ENCODE results near the gene CCN5. TPM values are rescaled to one million over a fixed set of nuclear protein-coding genes. Genes with fewer than 3 reads are reported as not detected.

The CCN5 gene
- total and polyA plus RNA-seq, 2 of the 13 experiments (the other 11 are each of a cell fraction or from before 2014, with no cell fraction given) = 0.12 TPM; not detected in 1

DNA sequence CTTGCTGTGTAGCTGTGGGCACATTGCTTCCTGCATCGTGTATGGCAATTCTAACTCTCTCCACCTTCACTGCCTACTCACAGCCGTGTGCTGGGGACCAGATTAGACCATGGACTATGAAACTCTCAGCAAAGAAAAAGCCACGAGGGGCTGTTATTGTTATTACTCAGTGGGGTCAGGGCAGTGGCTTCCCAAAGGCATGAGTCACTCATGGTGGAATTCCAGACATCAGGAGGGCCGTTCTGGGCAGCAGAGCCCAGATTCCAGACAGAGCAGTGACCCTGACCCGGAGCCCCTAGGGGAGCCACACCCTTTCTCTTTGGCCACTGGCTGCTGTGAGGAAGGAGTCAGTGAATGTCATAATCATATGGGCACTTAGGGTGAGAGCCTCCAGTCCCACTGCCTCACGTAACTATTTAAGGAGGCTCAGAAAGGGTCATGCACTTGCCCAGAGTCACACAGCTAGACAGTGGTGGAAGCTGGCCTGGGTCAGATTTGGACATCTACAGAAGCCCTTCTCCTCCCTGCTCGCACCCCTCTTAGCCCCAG, 22.2 kb upstream of the CCN5 start (continued):
- TF ChIP-seq ZNF138 (CRISPR knock-in tag; IDR thresholded peaks at IDR 0.05; ENCODE audit: low read depth) (no peak), TEF (CRISPR knock-in tag; IDR thresholded peaks at IDR 0.05) (no peak), ZNF709 (CRISPR knock-in tag; IDR thresholded peaks at IDR 0.05) (no peak), CBX5 (CRISPR knock-in tag; IDR thresholded peaks at IDR 0.05; ENCODE audit: borderline replicate concordance) (peak; percentile 61; the same call in 1 of the 2 replicates), ZNF430 (CRISPR knock-in tag; IDR thresholded peaks at IDR 0.05) (no peak), THAP11 (CRISPR knock-in tag; IDR thresholded peaks at IDR 0.05) (no peak), THAP7 (CRISPR knock-in tag; IDR thresholded peaks at IDR 0.05) (no peak), MEIS1 (CRISPR knock-in tag; IDR thresholded peaks at IDR 0.05; ENCODE audit: borderline replicate concordance) (no peak), ZNF530 (CRISPR knock-in tag; IDR thresholded peaks at IDR 0.05; ENCODE audit: low read depth) (no peak), MAFK (conservative IDR thresholded peaks at IDR 0.05 in 1 of 2, IDR thresholded peaks at IDR 0.05 in 1 of 2; ENCODE audit: low read length in 2 of 2) (no peak), TRIM22 (IDR thresholded peaks at IDR 0.05) (no peak), SALL2 (CRISPR knock-in tag; IDR thresholded peaks at IDR 0.05) (no peak), FOXJ3 (CRISPR knock-in tag; IDR thresholded peaks at IDR 0.05; ENCODE audit: borderline replicate concordance) (no peak), SATB2 (CRISPR knock-in tag; IDR thresholded peaks at IDR 0.05) (no peak), RXRB (CRISPR knock-in tag; IDR thresholded peaks at IDR 0.05; ENCODE audit: borderline replicate concordance) (peak; percentile 93), RARA (CRISPR knock-in tag; IDR thresholded peaks at IDR 0.05) (peak; percentile 98), ZSCAN20 (CRISPR knock-in tag; IDR thresholded peaks at IDR 0.05; ENCODE audit: borderline replicate concordance) (no peak), SALL1 (CRISPR knock-in tag; IDR thresholded peaks at IDR 0.05) (peak; percentile 93), NR1H2 (CRISPR knock-in tag; IDR thresholded peaks at IDR 0.05; ENCODE audit: borderline replicate concordance, low read depth) (no peak)
- TF ChIP-seq, protein P1, sequence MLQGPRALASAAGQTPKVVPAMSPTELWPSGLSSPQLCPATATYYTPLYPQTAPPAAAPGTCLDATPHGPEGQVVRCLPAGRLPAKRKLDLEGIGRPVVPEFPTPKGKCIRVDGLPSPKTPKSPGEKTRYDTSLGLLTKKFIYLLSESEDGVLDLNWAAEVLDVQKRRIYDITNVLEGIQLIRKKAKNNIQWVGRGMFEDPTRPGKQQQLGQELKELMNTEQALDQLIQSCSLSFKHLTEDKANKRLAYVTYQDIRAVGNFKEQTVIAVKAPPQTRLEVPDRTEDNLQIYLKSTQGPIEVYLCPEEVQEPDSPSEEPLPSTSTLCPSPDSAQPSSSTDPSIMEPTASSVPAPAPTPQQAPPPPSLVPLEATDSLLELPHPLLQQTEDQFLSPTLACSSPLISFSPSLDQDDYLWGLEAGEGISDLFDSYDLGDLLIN (CRISPR knock-in tag; IDR thresholded peaks at IDR 0.05; ENCODE audit: borderline replicate concordance) = no peak
- TF ChIP-seq, protein P2, sequence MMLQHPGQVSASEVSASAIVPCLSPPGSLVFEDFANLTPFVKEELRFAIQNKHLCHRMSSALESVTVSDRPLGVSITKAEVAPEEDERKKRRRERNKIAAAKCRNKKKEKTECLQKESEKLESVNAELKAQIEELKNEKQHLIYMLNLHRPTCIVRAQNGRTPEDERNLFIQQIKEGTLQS (CRISPR knock-in tag; IDR thresholded peaks at IDR 0.05) = peak; percentile 92
- TF ChIP-seq, protein P3, sequence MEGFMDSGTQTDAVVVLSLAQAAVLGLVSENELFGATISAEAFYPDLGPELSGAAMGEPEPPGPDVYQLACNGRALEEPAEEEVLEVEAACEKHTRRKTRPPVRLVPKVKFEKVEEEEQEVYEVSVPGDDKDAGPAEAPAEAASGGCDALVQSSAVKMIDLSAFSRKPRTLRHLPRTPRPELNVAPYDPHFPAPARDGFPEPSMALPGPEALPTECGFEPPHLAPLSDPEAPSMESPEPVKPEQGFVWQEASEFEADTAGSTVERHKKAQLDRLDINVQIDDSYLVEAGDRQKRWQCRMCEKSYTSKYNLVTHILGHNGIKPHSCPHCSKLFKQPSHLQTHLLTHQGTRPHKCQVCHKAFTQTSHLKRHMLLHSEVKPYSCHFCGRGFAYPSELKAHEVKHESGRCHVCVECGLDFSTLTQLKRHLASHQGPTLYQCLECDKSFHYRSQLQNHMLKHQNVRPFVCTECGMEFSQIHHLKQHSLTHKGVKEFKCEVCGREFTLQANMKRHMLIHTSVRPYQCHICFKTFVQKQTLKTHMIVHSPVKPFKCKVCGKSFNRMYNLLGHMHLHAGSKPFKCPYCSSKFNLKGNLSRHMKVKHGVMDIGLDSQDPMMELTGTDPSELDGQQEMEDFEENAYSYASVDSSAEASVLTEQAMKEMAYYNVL (CRISPR knock-in tag; IDR thresholded peaks at IDR 0.05; ENCODE audit: borderline replicate concordance) = no peak
- TF ChIP-seq, protein P4, sequence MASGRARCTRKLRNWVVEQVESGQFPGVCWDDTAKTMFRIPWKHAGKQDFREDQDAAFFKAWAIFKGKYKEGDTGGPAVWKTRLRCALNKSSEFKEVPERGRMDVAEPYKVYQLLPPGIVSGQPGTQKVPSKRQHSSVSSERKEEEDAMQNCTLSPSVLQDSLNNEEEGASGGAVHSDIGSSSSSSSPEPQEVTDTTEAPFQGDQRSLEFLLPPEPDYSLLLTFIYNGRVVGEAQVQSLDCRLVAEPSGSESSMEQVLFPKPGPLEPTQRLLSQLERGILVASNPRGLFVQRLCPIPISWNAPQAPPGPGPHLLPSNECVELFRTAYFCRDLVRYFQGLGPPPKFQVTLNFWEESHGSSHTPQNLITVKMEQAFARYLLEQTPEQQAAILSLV (CRISPR knock-in tag; IDR thresholded peaks at IDR 0.05; ENCODE audit: borderline replicate concordance) = peak; percentile 41; the same call in 1 of the 2 replicates
